HEK293 (cell line): ENCODE results near the gene WASF1.

Experiments
- TRIM28 ChIP-seq: IDR thresholded peaks from 2 replicates; pipeline ENCODE4 v1.6.1; 2011; ENCODE audit warnings: low read length, control low read depth, borderline replicate concordance
- YY2 ChIP-seq: fragments of 450-650 bp; formaldehyde crosslinking; IDR thresholded peaks from 2 replicates; pipeline ENCODE4 v1.5.1; 2016; ENCODE audit warnings: missing biosample characterization, missing genetic modification characterization
- ZNF266 ChIP-seq: fragments of 450-650 bp; formaldehyde crosslinking; IDR thresholded peaks from 2 replicates; pipeline ENCODE4 v1.5.1; 2016; ENCODE audit warnings: missing biosample characterization, missing genetic modification characterization, low read depth
- ZNF324 ChIP-seq: fragments of 450-650 bp; formaldehyde crosslinking; IDR thresholded peaks from 2 replicates; pipeline ENCODE4 v1.5.1; 2016; ENCODE audit warnings: missing biosample characterization, missing genetic modification characterization
- ZNF530 ChIP-seq: fragments of 450-650 bp; formaldehyde crosslinking; IDR thresholded peaks from 2 replicates; pipeline ENCODE4 v1.5.1; 2016; ENCODE audit warnings: low read depth, missing biosample characterization, missing genetic modification characterization
- TF ChIP-seq, protein P1 (sequence below): fragments of 450-650 bp; formaldehyde crosslinking; IDR thresholded peaks from 2 replicates; pipeline ENCODE4 v1.5.1; 2016; ENCODE audit warnings: missing biosample characterization, missing genetic modification characterization
- TF ChIP-seq, protein P2 (sequence below): fragments of 450-650 bp; formaldehyde crosslinking; IDR thresholded peaks from 2 replicates; pipeline ENCODE4 v1.5.1; 2016; ENCODE audit warnings: missing biosample characterization, missing genetic modification characterization

DNA sequence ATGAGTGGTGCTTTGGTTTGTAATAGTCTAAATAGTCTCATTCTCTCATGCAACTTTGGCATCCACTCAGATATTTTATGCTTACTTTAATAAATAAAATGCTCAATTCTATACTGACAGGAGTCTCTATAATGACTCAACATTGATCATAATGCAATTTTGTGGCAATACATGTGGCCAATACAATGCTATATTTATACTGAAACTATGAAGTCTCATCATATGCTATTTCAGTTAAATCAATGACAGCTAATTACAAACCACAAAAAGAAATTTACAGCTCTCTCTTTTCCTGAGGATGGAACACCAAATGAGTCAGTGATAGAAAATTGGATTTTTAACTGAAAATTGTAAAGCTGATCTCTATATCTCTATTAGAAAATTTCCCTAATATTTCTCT lies 77.1 kb downstream of the WASF1 start:
- TF ChIP-seq, protein P1, sequence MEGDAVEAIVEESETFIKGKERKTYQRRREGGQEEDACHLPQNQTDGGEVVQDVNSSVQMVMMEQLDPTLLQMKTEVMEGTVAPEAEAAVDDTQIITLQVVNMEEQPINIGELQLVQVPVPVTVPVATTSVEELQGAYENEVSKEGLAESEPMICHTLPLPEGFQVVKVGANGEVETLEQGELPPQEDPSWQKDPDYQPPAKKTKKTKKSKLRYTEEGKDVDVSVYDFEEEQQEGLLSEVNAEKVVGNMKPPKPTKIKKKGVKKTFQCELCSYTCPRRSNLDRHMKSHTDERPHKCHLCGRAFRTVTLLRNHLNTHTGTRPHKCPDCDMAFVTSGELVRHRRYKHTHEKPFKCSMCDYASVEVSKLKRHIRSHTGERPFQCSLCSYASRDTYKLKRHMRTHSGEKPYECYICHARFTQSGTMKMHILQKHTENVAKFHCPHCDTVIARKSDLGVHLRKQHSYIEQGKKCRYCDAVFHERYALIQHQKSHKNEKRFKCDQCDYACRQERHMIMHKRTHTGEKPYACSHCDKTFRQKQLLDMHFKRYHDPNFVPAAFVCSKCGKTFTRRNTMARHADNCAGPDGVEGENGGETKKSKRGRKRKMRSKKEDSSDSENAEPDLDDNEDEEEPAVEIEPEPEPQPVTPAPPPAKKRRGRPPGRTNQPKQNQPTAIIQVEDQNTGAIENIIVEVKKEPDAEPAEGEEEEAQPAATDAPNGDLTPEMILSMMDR (tag by site-specific recombination) = no peak
- TF ChIP-seq, protein P2, sequence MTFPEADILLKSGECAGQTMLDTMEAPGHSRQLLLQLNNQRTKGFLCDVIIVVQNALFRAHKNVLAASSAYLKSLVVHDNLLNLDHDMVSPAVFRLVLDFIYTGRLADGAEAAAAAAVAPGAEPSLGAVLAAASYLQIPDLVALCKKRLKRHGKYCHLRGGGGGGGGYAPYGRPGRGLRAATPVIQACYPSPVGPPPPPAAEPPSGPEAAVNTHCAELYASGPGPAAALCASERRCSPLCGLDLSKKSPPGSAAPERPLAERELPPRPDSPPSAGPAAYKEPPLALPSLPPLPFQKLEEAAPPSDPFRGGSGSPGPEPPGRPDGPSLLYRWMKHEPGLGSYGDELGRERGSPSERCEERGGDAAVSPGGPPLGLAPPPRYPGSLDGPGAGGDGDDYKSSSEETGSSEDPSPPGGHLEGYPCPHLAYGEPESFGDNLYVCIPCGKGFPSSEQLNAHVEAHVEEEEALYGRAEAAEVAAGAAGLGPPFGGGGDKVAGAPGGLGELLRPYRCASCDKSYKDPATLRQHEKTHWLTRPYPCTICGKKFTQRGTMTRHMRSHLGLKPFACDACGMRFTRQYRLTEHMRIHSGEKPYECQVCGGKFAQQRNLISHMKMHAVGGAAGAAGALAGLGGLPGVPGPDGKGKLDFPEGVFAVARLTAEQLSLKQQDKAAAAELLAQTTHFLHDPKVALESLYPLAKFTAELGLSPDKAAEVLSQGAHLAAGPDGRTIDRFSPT (tag by site-specific recombination) = no peak
- TF ChIP-seq ZNF324 (tag by site-specific recombination) = no peak
- TF ChIP-seq ZNF266 (tag by site-specific recombination) = no peak
- no peak for TF ChIP-seq ZNF530 (tag by site-specific recombination)
- TF ChIP-seq TRIM28 = no peak
- no peak for TF ChIP-seq YY2 (tag by site-specific recombination)
